Fibroblast of upper back skin (primary cell): ENCODE results near the gene CNTNAP1.
"Not testable (repeated sequence)": the region's sequence is repeated elsewhere in the genome, so short reads cannot be mapped to it uniquely, and the experiment has no call there.

ENCODE experiments used
- DNase-seq: peaks from one replicate; pipeline ENCODE4 v3.0.0-alpha.2; 2013

Gene CNTNAP1

GRCh38 chr17:42681976-42682721 is at the start of gene CNTNAP1:
Gene CNTNAP1, plus strand, starts transcription at chr17:42682531. Its CDS starts 299 bp downstream, at chr17:42682830.
- peak; percentile 80 for DNase-seq

- no peak for DNase-seq
These were observed 49.3 kb upstream of the CNTNAP1 start for GRCh38 chr17:42632949-42633444.

- no peak for DNase-seq
These were observed 42.7 kb upstream of the CNTNAP1 start for GRCh38 chr17:42639525-42640113.

GRCh38 chr17:42640121-42640520 is 42.2 kb upstream of the CNTNAP1 start:
- DNase-seq = no peak

- no peak for DNase-seq
These were observed 40.0 kb upstream of the CNTNAP1 start for GRCh38 chr17:42642336-42642735.

- DNase-seq = no peak
These were observed 34.6 kb upstream of the CNTNAP1 start for GRCh38 chr17:42647778-42648177.

- DNase-seq = no peak
These were observed 30.9 kb upstream of the CNTNAP1 start for GRCh38 chr17:42651392-42651791.

GRCh38 chr17:42653179-42654124 is 28.9 kb upstream of the CNTNAP1 start:
- peak; percentile 81 for DNase-seq

GRCh38 chr17:42655528-42655927 is 26.8 kb upstream of the CNTNAP1 start:
- peak; percentile 77 for DNase-seq

GRCh38 chr17:42657824-42658588 is 24.3 kb upstream of the CNTNAP1 start:
- DNase-seq = no peak

GRCh38 chr17:42659079-42659931 is 23.0 kb upstream of the CNTNAP1 start, which contains the start of gene TUBG2:
Gene TUBG2, plus strand, starts transcription at chr17:42659284. Its CDS starts 220 bp downstream, at chr17:42659504.
- peak; percentile 92 for DNase-seq

- DNase-seq = not testable (repeated sequence)
These were observed 22.4 kb upstream of the CNTNAP1 start for GRCh38 chr17:42659932-42660274.

GRCh38 chr17:42660692-42661345 is 21.5 kb upstream of the CNTNAP1 start:
- peak; percentile 78 for DNase-seq

- DNase-seq = no peak
These were observed 16.7 kb upstream of the CNTNAP1 start for GRCh38 chr17:42665581-42666001.

GRCh38 chr17:42666126-42666525 is 16.2 kb upstream of the CNTNAP1 start:
- DNase-seq = not testable (repeated sequence)

GRCh38 chr17:42667088-42667951 is 15.0 kb upstream of the CNTNAP1 start:
- DNase-seq = peak; percentile 47

- DNase-seq = no peak
These were observed 12.7 kb upstream of the CNTNAP1 start for GRCh38 chr17:42669705-42669976.

- no peak for DNase-seq
These were observed 12.1 kb upstream of the CNTNAP1 start for GRCh38 chr17:42669977-42670788.
